Measurements from ENCODE around the gene SULF2. TPM values are rescaled to one million over a fixed set of nuclear protein-coding genes. Genes with fewer than 3 reads are reported as not detected.

Gene SULF2
- total and polyA plus RNA-seq, 2 of the 4 experiments (the other 2 are of a cell fraction), result 0.54 to 0.77 TPM

DNA sequence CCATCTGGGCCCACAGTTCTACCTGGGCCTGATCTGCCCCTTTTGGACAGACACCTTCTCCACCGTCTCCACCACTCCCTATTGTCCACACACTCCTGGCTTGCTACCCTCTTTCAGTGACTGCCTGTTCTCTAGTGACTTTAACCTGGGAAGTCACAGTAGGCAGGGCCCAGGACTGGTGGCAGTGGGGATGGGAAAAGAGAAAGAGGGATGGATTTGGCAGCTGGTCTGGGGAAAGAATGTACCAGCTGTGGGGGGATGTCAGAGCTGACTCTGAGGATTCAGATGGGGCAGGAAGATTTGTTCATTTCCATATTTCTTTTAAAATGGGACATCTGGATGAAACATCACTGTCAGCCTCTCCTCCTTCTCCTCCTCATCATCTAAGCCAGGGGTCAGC lies 85.5 kb downstream of the SULF2 start:
- Histone ChIP-seq H2BK15ac (ENCODE audit: low read depth, low read length) (no peak overlapping the region), H3K18ac (ENCODE audit: low read depth, low read length) (no peak overlapping the region), H3K56ac (ENCODE audit: extremely low read depth, insufficient read depth, low read length) (no peak overlapping the region), H3K4ac (ENCODE audit: low read depth, low read length) (no peak overlapping the region), H2AK5ac (ENCODE audit: low read depth, low read length) (no peak overlapping the region), H3K27ac (ENCODE audit: insufficient read depth, low read length) (no peak overlapping the region), H2BK5ac (ENCODE audit: low read depth, low read length, poor library complexity, severe bottlenecking) (no peak overlapping the region), H4K5ac (ENCODE audit: low read depth, low read length) (no peak overlapping the region), H3K79me1 (ENCODE audit: low read depth in 1 of 2, low read length in 2 of 2) (no peaks in the 10 kb centered on the region), H3K4me3 (ENCODE audit: insufficient read depth, low read depth, low read length) (no peak overlapping the region), H3K36me3 (ENCODE audit: control insufficient read depth, insufficient read depth, low read length) (no peaks in the 10 kb centered on the region), H3K9me3 (ENCODE audit: control insufficient read depth, insufficient read depth, low read length) (no peaks in the 10 kb centered on the region), H3K27me3 (ENCODE audit: control insufficient read depth, insufficient read depth, low read length) (no peaks in the 10 kb centered on the region), H3K23ac (ENCODE audit: low read depth, low read length) (no peak overlapping the region), H2BK20ac (ENCODE audit: low read depth, low read length) (no peak overlapping the region), H4K8ac (ENCODE audit: low read depth in 2 of 2, low read length in 2 of 2) (no peak overlapping the region), H3K4me2 (ENCODE audit: low read depth, low read length) (no peak overlapping the region), H2AK9ac (replicated peaks; ENCODE audit: low read depth, low read length, poor library complexity) (no peak overlapping the region), H4K20me1 (ENCODE audit: insufficient read depth, low read length) (no peaks in the 10 kb centered on the region), H3K9me1 (ENCODE audit: insufficient read depth, low read length) (no peaks in the 10 kb centered on the region), H2BK120ac (ENCODE audit: low read depth, low read length) (no peak overlapping the region), H3K4me1 (ENCODE audit: control insufficient read depth, insufficient read depth, low read length) (no peaks in the 10 kb centered on the region; the same call in 1 of the 2 replicates), H3K9ac (ENCODE audit: low read depth, low read length) (no peak overlapping the region), H3K14ac (replicated peaks; ENCODE audit: low read depth, low read length) (no peak overlapping the region), H4K91ac (ENCODE audit: insufficient read depth, low read depth, low read length) (no peak overlapping the region), H2AFZ (replicated peaks; ENCODE audit: low read length, poor library complexity) (no peak overlapping the region)
- no peak for ATAC-seq (ENCODE audit: low read depth)
- intact Hi-C loops (cut with micrococcal nuclease) (no loop called here), dilution Hi-C loops (cut with HindIII; ENCODE audit: low sequenced_read_pairs, unreplicated experiment) (no loop called here), in situ Hi-C loops (cut with MboI; ENCODE audit: low sequenced_read_pairs) (no loop called here)
- TF ChIP-seq CEBPB (IDR thresholded peaks at IDR 0.05; ENCODE audit: low read depth, low read length), result no peak
- TF ChIP-seq MAFK (IDR thresholded peaks at IDR 0.05; ENCODE audit: low read depth, low read length), result no peak
- no peak for TF ChIP-seq NFE2L2 (IDR thresholded peaks at IDR 0.05; ENCODE audit: low read depth, low read length)
- TF ChIP-seq RCOR1 (IDR thresholded peaks at IDR 0.05; ENCODE audit: insufficient replicate concordance, low read length), result no peak
- no peak for TF ChIP-seq RFX5 (IDR thresholded peaks at IDR 0.05; ENCODE audit: low read depth, low read length)
- TF ChIP-seq CHD1 (IDR thresholded peaks at IDR 0.05; ENCODE audit: low read depth, low read length), result no peak
- TF ChIP-seq POLR2A (IDR thresholded peaks at IDR 0.05; ENCODE audit: low read depth, low read length), result no peak
- no peak for TF ChIP-seq CTCF (conservative IDR thresholded peaks at IDR 0.05; ENCODE audit: low read depth, low read length)
- TF ChIP-seq MAZ (IDR thresholded peaks at IDR 0.05; ENCODE audit: borderline replicate concordance, low read depth, low read length), result no peak
- no peak for TF ChIP-seq MXI1 (IDR thresholded peaks at IDR 0.05; ENCODE audit: borderline replicate concordance, low read depth, low read length)
- no CpG with 5 or more reads among the region's 1 CpG for WGBS, 2 experiments (ENCODE audit: extremely low coverage in 2 of 2, insufficient read length in 1 of 2)
- no peak for DNase-seq
- CTCF ChIA-PET, result no interaction called here
- BruUV-seq (replicated peaks), result no TSS peak
- POLR2A ChIA-PET (ENCODE audit: unreplicated experiment), result no interaction called here

Measured in IMR-90 (cell line).